ENCODE measurements around the gene PSME1.
A peak's percentile ranks its signal among the peaks of the same experiment; 100 is the strongest.

Gene PSME1

DNA sequence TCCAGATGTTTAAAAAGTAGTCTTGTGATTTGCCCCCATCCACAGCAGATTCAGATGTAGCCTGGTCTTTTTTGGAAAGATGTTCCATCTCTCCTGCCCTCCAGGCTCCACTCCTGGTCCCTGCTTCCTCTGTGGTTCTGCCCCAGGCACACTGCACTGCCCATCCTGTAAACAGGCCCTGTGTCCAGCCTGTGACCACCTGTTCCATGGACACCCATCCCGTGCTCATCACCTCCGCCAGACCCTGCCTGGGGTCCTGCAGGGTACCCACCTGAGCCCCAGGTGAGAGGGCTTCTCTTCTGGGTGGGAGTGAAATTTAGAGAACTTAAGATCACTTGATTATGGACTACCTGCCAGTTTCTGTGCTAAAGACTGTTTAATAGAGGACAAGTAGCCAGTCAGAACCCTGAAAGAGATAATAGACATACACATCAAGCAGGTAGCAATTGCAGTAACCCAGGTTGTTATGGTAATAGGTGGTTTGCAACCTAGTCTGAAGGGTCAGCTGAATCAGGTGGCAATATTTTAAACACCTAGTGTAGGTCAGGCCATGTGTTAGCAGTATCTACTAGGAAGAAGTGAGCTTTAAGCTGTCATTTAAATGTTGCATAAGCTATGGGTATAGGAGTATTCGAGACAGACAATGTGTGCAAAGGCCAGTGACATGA lies 13.4 kb downstream of the PSME1 start:
- DNase-seq, result no peak

DNA sequence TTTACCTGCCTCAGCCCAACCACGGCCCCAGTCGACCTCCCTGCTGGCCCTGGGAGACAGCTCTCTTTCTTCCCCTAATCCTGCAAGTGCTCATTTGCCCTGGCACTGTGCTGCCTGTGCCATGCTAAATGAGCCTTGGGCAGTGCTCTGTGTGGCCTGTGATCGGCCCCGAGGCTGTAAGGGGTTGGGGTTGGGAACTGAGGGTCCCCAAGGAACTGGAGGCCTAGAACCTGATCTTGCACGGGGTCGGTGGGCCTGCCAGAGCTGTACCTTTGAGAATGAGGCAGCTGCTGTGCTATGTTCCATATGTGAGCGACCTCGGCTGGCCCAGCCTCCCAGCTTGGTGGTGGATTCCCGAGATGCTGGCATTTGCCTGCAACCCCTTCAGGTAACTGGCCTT lies 14.1 kb downstream of the PSME1 start:
- DNase-seq, result no peak

DNA sequence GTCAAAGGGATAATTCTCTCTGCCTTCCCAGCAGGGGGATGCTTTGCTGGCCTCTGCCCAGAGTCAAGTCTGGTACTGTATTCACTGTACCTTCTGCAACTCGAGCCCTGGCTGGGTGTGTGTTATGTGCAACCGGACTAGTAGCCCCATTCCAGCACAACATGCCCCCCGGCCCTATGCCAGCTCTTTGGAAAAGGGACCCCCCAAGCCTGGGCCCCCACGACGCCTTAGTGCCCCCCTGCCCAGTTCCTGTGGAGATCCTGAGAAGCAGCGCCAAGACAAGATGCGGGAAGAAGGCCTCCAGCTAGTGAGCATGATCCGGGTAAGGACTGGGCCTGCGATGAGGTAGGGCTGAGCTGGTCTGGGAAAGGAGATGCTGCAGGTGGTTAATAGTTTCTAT lies 14.6 kb downstream of the PSME1 start:
- no peak for DNase-seq

DNA sequence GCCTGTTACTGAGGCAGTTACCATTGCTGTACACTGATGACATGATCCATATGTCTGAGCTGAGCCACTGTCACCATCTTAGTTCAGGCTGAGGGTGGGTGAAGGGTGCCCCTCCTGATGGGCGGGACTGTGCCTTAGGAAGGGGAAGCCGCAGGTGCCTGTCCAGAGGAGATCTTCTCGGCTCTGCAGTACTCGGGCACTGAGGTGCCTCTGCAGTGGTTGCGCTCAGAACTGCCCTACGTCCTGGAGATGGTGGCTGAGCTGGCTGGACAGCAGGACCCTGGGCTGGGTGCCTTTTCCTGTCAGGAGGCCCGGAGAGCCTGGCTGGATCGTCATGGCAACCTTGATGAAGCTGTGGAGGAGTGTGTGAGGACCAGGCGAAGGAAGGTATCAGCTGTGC lies 15.0 kb downstream of the PSME1 start:
- DNase-seq, result no peak

DNA sequence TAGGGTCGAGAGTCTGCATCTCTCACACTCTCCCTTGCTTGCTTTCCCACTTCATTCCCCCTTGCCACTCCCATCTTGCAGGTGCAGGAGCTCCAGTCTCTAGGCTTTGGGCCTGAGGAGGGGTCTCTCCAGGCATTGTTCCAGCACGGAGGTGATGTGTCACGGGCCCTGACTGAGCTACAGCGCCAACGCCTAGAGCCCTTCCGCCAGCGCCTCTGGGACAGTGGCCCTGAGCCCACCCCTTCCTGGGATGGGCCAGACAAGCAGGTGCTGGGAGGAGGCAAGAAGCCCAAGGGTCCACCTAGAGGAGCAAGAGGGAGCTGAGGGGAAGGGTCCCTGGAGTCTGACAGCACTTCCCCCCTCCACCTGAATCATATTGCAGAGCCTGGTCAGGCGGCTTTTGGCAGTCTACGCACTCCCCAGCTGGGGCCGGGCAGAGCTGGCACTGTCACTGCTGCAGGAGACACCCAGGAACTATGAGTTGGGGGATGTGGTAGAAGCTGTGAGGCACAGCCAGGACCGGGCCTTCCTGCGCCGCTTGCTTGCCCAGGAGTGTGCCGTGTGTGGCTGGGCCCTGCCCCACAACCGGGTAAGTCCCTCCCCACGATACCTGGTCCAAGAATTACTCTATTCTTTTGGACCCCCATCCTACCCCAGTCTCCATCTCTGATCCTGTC lies 15.5 kb downstream of the PSME1 start:
- DNase-seq, result no peak

DNA sequence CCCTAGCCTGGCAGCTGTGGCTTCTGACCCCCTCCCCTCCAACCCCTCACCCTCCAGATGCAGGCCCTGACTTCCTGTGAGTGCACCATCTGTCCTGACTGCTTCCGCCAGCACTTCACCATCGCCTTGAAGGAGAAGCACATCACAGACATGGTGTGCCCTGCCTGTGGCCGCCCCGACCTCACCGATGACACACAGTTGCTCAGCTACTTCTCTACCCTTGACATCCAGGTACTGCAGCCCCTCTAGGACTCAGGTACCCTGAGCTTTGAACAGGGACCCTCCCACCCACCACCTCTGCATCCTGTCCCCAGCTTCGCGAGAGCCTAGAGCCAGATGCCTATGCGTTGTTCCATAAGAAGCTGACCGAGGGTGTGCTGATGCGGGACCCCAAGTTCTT lies 19.1 kb downstream of the PSME1 start:
- DNase-seq, result no peak

DNA sequence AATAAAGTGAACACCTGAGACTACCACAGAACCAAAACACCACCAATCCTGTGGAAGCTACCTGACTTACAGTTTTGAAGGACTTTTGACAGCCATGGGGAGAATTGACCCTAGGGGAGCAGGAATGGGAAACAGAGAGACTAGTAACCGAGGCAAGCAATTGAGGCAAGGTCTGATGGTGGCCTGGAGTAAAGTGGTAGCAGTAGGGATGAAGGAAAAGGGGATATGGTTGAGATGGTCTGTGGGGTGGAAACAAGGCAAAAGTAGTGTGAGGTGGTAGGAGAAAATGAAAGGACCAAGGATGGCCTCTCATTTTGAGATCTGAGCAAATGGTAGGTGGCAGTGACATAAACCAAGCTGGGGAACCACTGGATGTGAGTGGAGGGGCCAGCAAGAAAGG lies 20.8 kb downstream of the PSME1 start:
- no peak for DNase-seq

DNA sequence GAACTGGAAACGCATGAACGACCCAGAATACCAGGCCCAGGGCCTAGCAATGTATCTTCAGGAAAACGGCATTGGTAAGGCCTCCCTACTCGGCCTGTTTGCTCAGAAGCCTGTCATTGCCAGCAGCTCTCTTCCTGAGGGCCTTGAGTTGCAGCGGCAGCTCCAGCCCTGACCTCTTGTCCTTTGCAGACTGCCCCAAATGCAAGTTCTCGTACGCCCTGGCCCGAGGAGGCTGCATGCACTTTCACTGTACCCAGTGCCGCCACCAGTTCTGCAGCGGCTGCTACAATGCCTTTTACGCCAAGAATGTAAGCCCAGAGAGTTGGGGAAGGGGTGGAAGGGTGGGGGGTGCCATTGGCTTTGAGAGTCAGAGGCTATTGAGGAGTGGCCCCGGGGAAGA lies 21.3 kb downstream of the PSME1 start:
- DNase-seq, result no peak

DNA sequence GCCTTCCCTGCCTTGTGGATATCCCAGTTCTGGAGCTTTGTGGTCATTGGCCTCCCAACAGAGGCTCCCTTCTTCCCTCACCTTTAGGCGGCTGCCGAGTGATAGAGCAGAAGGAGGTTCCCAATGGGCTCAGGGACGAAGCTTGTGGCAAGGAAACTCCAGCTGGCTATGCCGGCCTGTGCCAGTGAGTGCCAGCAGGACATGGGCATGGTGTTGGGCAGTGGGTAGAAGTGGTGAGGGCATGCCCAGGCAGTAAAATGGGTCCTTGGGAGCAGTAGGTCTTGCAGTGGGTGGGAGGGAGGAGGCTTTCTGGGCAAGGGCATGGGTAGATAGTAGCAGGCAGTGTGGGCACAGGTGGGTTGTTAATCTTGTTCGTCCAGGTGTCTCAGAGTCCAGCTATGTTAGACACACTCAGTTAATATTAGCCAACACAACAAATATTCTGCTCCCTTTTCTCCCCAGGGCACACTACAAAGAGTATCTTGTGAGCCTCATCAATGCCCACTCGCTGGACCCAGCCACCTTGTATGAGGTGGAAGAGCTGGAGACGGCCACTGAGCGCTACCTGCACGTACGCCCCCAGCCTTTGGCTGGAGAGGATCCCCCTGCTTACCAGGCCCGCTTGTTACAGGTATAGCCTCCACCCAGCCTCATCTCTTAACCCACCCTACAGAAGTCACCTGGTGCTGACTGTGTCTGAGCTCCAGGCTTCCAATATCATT lies 23.9 kb downstream of the PSME1 start:
- DNase-seq, result no peak

DNA sequence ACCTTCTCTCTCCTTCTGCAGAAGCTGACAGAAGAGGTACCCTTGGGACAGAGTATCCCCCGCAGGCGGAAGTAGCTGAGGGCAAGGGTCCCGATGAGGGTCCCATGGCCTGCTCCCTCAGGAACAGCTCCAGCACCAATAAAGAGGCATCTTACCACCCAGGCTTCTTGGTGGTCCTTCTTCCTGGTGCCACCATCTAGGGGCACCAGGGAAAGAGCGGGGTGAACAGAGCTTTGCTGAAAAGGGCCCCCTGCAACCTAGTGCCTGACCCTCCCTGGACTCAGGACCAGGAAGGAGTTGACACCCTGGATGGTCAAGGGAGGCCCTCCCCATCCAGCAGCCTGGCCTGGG lies 24.5 kb downstream of the PSME1 start:
- no peak for DNase-seq

DNA sequence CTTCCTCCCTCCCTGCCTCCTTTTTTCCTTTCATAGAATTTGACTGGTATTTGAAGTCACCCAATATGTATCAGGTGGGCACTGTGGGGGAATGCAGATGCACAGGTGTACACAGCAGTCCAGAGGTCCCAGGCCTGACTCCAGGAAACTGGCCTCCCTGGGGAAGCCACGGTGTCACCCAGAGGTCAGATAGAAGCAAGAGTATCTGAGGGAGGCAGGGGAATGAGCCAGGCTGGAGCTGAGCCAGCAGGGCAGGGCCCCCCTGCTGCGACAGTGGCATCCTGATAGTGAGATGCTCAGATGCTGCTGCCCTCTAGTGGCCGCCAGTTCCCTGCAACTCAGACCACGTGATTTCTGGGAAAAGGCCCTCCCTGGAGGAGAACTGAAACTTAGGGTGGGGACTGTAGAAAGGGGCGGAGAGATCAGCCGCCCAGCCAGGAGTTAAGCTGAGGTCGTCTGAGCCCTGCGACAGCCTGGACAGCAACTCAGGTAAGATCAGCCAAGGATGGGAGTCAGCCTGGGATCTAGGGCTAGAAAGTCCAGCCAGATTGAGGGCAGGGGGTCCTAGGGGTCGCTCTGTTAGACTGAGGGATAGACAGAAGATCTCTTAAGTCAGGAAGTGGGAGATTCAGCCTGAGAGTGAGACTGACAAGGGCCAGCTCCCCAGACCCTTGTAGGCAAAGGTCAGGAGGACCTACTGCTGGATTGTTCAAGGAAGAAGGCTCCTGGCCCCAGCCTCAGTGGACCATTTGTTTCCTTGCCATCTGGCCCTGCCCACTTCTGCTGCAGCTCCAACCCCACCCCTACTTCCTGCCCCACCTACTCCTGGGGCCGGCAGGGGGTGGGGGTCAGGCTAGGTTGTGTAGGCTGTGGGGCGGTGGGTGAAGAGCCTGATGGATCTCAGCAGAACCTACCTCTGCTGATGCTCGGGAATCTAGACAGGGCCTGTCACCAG lies 25.1 kb downstream of the PSME1 start, which contains the start of gene IRF9:
IRF9 (plus strand) TSS at position 416 of the 955 bp plus-strand sequence. CDS start 880 bp downstream, outside the sequence.
- peak; percentile 95 for DNase-seq

DNA sequence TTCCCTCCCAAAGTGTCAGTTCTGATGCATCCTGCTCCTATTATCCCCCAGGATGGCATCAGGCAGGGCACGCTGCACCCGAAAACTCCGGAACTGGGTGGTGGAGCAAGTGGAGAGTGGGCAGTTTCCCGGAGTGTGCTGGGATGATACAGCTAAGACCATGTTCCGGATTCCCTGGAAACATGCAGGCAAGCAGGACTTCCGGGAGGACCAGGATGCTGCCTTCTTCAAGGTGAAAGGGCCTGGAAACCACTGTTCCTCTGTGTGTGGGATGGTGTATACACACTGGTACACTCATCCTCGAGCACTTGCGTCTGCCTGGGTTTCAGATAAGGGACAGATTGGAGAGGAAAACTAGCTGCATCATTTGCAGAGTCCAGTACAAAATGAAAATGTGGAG lies 26.1 kb downstream of the PSME1 start:
- DNase-seq, result no peak

DNA sequence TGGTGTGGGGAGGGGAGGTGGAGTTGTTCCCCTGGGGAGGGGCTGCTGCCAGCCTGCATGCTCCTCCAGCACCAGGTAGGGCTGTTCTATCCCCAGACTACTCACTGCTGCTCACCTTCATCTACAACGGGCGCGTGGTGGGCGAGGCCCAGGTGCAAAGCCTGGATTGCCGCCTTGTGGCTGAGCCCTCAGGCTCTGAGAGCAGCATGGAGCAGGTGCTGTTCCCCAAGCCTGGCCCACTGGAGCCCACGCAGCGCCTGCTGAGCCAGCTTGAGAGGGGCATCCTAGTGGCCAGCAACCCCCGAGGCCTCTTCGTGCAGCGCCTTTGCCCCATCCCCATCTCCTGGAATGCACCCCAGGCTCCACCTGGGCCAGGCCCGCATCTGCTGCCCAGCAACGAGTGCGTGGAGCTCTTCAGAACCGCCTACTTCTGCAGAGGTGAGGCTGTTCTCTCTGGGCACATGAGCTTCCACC lies 28.6 kb downstream of the PSME1 start:
- no peak for DNase-seq

DNA sequence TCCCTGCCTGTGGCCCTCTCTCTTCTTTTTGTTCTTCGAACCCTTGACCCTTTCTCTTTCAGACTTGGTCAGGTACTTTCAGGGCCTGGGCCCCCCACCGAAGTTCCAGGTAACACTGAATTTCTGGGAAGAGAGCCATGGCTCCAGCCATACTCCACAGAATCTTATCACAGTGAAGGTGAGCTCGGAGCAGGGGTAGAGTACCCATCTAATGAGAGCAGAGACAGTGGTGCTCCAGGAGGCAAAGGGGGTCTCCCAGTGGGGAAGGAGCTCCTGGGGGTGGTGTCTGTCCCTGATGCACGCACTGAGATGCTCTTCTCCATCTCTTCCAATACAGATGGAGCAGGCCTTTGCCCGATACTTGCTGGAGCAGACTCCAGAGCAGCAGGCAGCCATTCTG lies 29.8 kb downstream of the PSME1 start:
- no peak for DNase-seq

DNA sequence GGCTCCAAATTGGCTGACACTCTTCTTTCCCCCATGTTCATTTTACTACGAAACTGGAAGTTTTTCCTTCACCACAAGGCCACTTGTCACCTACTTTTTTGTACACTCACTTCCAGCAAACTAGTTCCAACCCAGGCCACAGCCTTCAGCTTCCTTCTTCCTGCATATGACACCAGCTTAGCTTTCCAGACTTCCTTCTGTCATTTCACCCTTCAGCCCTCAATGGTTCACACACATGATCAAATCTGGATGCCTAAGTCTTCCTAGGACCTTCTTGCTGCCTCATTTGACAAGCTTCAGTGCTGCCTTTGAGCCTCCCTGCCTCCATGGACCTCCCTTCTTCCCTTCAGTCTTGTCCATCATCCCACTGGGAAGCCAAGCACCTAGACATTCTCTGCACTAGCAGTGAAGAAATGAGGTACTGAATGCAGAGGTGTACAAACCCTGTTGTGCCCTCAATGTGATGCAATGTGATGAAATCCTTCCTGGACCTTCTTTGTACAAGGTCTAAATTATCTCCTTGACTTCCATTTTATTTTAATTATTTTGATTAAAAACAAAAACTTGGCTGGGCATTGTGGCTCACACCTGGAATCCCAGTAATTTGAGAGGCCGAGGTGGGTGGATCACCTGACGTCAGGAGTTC lies 31.6 kb downstream of the PSME1 start:
- no peak for DNase-seq

DNA sequence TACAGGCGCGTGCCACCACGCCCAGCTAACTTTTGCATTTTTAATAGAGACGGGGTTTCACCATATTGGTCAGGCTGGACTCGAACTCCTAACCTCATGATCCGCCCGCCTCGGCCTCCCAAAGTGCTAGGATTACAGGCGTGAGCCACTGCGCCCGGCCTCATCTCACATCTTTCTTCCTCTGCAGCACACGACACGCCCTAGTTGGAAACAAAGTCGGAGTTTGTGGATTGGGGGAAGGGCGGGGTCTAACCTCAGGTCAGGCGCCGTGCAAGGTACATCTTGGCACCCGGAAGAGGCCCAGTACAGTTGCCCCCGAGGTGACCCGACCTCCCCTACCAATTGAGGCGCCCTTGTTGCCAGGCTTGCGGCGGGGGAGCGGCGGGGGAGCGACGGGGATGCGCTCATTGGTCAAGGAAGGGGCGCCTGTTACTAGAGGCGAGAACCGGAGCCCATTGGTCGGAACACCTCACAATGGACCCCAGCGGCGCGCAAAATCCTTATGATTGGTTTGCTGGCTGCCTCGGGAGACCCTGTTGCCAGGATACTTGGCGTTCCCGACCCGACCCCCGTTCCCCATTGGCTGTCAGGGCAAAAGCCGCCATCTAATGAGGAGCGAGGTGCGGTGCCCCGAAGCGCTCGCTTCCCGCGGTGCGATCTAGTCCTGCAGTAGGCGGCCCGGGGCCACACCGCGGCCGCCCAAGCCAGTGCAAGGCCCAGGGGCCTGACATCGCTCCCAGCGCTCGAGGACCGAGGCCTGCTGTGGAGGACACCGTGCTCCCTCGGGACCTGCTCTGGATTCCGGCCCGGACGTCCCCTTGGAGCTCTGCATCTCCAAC lies 35.6 kb downstream of the PSME1 start, which contains the start of gene REC8:
REC8 (plus strand) TSS at position 659 of the 839 bp plus-strand sequence. CDS start 473 bp downstream, outside the sequence.
- DNase-seq, result peak; percentile 99

DNA sequence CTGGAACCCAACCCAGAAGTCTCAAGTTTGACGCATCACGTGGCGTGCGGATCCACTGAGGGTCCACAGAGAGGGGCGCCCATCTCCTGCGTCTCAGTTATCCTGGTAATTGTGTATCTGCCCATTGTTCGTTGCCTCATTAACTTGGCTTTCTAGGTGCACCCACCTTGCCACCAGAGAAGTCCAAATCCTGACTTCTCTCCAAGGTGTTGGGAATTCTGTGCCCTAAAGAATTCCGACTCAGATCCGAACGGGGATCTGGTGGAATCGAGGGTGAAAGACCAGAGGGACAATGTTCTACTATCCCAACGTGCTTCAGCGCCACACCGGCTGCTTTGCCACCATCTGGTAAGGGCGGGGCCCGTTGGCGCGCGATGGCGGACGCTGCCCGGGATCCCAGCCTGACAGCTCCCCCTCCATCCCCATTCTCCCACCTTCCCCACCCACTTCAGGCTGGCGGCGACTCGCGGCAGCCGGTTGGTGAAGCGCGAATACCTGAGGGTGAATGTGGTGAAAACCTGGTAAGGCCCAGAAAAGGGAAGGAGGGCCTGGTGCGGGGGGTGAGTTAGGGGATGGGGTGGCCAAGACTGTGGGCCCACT lies 36.4 kb downstream of the PSME1 start:
- peak; percentile 3 for DNase-seq

DNA sequence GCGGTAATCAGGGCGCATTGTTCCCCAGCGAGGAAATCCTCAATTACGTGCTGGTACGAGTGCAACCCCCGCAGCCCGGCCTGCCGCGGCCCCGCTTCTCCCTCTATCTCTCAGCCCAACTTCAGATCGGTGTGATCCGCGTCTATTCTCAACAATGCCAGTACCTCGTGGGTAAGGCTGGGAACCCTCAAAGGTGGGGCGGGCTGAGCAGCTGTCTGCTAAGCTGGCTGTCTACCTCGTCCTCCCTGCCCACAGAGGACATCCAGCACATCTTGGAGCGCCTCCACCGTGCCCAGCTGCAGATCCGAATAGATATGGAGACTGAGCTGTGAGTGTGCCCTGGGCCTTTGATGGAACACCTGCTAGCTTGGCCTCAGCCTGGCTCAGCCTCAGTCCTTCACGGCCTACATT lies 36.9 kb downstream of the PSME1 start:
- no peak for DNase-seq

DNA sequence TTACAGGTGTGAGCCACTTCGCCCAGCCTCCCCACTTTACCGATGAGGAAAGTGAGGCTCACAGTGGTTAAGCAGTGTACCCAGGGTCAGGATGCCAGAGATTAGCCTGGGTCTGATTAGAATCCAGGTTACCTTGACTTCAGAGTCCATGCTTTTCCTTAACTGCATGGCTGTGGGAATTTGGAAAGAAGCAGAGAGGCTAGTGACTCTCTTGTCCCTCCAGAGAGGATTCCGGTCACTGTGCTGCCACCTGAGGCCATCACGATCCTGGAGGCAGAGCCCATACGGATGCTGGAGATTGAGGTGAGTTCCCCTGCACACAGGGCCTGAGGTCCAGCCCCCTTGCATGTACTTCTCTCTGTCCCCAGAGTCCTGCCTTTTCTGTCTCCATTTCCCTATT lies 40.6 kb downstream of the PSME1 start:
- no peak for DNase-seq

DNA sequence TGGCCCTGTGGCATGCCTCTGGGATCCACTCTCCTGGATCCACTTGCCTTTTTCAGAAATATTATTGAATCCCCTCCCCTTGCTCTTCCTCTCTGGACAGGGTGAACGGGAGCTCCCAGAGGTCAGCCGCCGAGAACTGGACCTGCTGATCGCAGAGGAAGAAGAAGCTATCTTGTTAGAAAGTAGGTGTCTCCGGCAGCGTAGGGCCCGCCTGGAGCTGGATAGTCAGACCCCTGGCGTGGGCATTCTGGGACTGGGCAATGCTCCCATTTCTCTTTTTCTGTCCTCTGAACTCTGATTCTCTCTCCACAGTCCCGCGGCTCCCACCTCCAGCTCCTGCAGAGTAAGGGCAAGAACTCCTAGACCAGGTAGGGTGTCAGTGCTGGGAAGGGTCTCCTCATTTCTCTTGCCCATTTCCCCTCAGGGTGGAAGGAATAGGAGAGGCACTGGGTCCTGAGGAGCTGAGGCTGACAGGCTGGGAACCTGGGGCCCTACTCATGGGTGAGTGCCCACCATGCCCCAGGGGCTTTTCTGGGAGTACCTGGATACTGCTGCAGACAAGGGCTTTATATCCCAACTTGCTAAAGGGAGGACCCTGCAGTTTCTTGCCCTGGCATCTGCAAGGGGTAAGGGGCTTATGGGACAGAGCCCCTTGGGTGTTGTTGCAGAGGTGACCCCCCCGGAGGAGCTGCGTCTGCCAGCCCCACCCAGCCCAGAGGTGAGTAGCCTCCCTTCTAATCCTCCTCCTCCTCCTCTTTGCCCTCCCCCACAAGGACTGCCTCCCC lies 41.2 kb downstream of the PSME1 start:
- DNase-seq, result no peak
